GM23248 (cell line): ENCODE data around the gene OR13G1.

Experiments used
- EZH2 ChIP-seq: fragments of 200-600 bp; sonication (generic); IDR thresholded peaks from 2 replicates; pipeline ENCODE4 v1.6.1; 2018; ENCODE audit warnings: antibody characterized with exemption, mild to moderate bottlenecking; ENCODE audit not compliant: insufficient read depth, poor library complexity, severe bottlenecking
- EZH2phosphoT487 ChIP-seq: fragments of 200-600 bp; sonication (generic); IDR thresholded peaks from 2 replicates; pipeline ENCODE4 v1.6.1; 2018; ENCODE audit warnings: antibody characterized with exemption, moderate library complexity, mild to moderate bottlenecking, low read depth; ENCODE audit not compliant: insufficient read depth

DNA sequence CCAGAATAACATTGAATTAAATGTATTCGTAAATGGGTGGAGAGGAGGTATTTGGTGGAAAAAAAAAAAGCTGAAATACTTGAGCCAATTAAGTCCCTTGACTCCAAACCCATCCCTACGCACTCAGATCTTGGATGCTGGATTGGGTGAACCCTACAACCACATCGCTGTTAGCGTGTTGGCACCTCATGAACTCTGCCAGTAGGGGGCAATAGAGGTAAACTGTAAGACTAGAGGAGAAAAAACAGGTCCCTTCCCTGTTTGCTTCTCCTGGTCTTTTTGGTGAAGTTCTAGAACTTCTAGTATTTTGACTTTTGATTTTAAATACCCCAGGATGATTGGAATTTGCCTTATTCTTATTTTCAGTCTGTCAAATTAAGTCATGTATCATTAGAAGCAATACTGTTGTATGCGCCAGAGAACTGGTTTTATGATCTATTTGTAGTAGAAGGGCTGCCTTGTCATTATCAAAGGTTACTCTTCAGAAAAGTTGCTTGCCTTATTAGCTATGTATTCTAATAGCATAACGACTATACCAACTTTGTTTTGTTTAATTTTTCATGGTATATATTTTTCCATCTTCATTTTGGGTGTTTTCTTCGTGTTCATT, 1.9 kb upstream of the OR13G1 start:
- no peak for TF ChIP-seq EZH2phosphoT487
- no peak for TF ChIP-seq EZH2
